Smooth muscle cell (in vitro differentiated cells): Measurements from ENCODE around the gene SAGE1. TPM values are rescaled to one million over a fixed set of nuclear protein-coding genes. Genes with fewer than 3 reads are reported as not detected.
"Not testable (repeated sequence)": the region's sequence is repeated elsewhere in the genome, so short reads cannot be mapped to it uniquely, and the experiment has no call there.

Source experiments
- DNase-seq: peaks from one replicate; lab custom pipeline; 2025; ENCODE audit not compliant: unreplicated experiment; lab: John Stamatoyannopoulos, UW
- H2AFZ ChIP-seq: fragments of 200-600 bp; sonication (generic); 2 replicates; pipeline ENCODE4 v1.6.0; 2016; ENCODE audit warnings: antibody characterized with exemption, low read depth, mild to moderate bottlenecking
- H3F3A ChIP-seq: fragments of 200-600 bp; sonication (generic); 2 replicates; pipeline ENCODE4 v1.6.0; 2017; ENCODE audit warnings: antibody characterized with exemption, low read depth
- H3K27ac ChIP-seq: fragments of 200-600 bp; sonication (generic); 2 replicates; pipeline ENCODE4 v1.5.1; 2016; ENCODE audit warnings: low read depth, mild to moderate bottlenecking
- H3K27me3 ChIP-seq: fragments of 200-600 bp; sonication (generic); 2 replicates; pipeline ENCODE4 v1.6.1; 2016; ENCODE audit warnings: low read depth, mild to moderate bottlenecking
- H3K36me3 ChIP-seq: fragments of 200-600 bp; sonication (generic); 2 replicates; pipeline ENCODE4 v1.5.1; 2016; ENCODE audit warnings: low read depth
- H3K4me1 ChIP-seq: fragments of 200-600 bp; sonication (generic); 2 replicates; pipeline ENCODE4 v1.5.1; 2016; ENCODE audit warnings: low read depth
- H3K4me2 ChIP-seq: fragments of 200-600 bp; sonication (generic); 2 replicates; pipeline ENCODE4 v1.6.0; 2016; ENCODE audit warnings: mild to moderate bottlenecking
- H3K4me3 ChIP-seq: fragments of 200-600 bp; sonication (generic); 2 replicates; pipeline ENCODE4 v1.5.1; 2016; ENCODE audit warnings: mild to moderate bottlenecking
- H3K79me2 ChIP-seq: fragments of 200-600 bp; sonication (generic); 2 replicates; pipeline ENCODE4 v1.6.0; 2016; ENCODE audit warnings: low read depth, mild to moderate bottlenecking
- H3K9ac ChIP-seq: fragments of 200-600 bp; sonication (generic); 2 replicates; pipeline ENCODE4 v1.6.0; 2016; ENCODE audit warnings: low read depth
- H3K9me3 ChIP-seq: fragments of 200-600 bp; sonication (generic); replicated peaks from 2 replicates; pipeline ENCODE4 v1.5.1; 2016; ENCODE audit warnings: low read depth
- H4K20me1 ChIP-seq: fragments of 200-600 bp; sonication (generic); 2 replicates; pipeline ENCODE4 v1.6.0; 2016; ENCODE audit warnings: low read depth
- WGBS: methylation state at CpG from one replicate; pipeline ENCODE4 v1.1.7; 2016; ENCODE audit warnings: low lambda C conversion rate; 5-methylcytosine and 5-hydroxymethylcytosine counted together
- polyA plus RNA-seq: library from polyadenylated mRNA; unstranded; fragments of >200 nt; fragmentation: Nextera tagmentation; extraction: Ambion mirVana; gene quantifications from 2 replicates; pipeline ENCODE4 v1.2.1, GENCODE V29; 2016
- total RNA-seq: library from RNA; depleted of rRNA; stranded (reverse); fragments of >200 nt; gene quantifications from 2 replicates; pipeline ENCODE4 v1.2.3, GENCODE V29; 2014
- TF ChIP-seq, protein P1 (sequence below): fragments of 200-600 bp; sonication (generic); IDR thresholded peaks from 2 replicates; pipeline ENCODE4 v1.5.1; 2017; ENCODE audit warnings: borderline replicate concordance, mild to moderate bottlenecking, antibody characterized with exemption; ENCODE audit not compliant: insufficient read depth, poor library complexity, severe bottlenecking

The SAGE1 gene
- total and polyA plus RNA-seq, 2 experiments from 2014 or later: not detected

GRCh38 chrX:135890087-135890585 lies 3.4 kb upstream of the SAGE1 start:
- H3K27ac ChIP-seq: no peak overlapping the region
- H3K4me1 ChIP-seq: no peaks in the 10 kb centered on the region
- no peaks in the 10 kb centered on the region for H3K9me3 ChIP-seq
- H3K9ac ChIP-seq: no peak overlapping the region
- no peak overlapping the region for H3K4me3 ChIP-seq
- DNase-seq: no peak
- no peaks in the 10 kb centered on the region for H3F3A ChIP-seq
- H3K27me3 ChIP-seq: no peaks in the 10 kb centered on the region
- 87% methylated on average over 14 of the region's 14 CpGs for WGBS
- H2AFZ ChIP-seq: no peak overlapping the region
- no peak overlapping the region for H3K4me2 ChIP-seq
- H3K36me3 ChIP-seq: no peaks in the 10 kb centered on the region
- no peaks in the 10 kb centered on the region for H4K20me1 ChIP-seq
- TF ChIP-seq, protein P1, sequence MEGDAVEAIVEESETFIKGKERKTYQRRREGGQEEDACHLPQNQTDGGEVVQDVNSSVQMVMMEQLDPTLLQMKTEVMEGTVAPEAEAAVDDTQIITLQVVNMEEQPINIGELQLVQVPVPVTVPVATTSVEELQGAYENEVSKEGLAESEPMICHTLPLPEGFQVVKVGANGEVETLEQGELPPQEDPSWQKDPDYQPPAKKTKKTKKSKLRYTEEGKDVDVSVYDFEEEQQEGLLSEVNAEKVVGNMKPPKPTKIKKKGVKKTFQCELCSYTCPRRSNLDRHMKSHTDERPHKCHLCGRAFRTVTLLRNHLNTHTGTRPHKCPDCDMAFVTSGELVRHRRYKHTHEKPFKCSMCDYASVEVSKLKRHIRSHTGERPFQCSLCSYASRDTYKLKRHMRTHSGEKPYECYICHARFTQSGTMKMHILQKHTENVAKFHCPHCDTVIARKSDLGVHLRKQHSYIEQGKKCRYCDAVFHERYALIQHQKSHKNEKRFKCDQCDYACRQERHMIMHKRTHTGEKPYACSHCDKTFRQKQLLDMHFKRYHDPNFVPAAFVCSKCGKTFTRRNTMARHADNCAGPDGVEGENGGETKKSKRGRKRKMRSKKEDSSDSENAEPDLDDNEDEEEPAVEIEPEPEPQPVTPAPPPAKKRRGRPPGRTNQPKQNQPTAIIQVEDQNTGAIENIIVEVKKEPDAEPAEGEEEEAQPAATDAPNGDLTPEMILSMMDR: no peak
- no peaks in the 10 kb centered on the region for H3K79me2 ChIP-seq

DNA sequence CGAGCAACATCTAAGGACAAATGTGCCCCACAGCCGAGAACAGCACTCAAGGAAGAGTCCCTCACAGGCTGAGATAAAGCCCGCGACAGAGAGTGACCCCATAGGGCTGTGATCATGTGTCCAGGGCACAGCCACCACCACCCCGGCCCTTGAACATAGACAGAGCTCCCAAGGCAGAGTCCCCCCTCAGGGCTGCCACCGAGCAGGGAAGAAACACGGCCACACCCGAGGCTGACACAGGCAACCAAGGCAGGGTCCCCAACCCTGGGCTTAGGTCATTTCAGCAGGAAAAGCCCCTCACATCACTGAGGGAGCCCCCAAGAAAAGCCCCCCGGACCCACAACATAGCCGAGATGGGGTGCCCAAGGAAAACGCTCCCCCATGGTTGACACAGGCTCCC lies 735 bp upstream of the SAGE1 start:
- Histone ChIP-seq H2AFZ (no peak overlapping the region), H3K4me1 (no peaks in the 10 kb centered on the region), H3K27ac (no peak overlapping the region), H3K4me3 (no peak overlapping the region), H3K36me3 (no peaks in the 10 kb centered on the region), H3K27me3 (no peaks in the 10 kb centered on the region), H4K20me1 (no peaks in the 10 kb centered on the region), H3K4me2 (no peak overlapping the region), H3K9ac (no peak overlapping the region), H3K9me3 (no peaks in the 10 kb centered on the region), H3K79me2 (no peaks in the 10 kb centered on the region), H3F3A (no peaks in the 10 kb centered on the region)
- 85% methylated on average over 11 of the region's 11 CpGs for WGBS
- TF ChIP-seq, protein P1: no peak
- no peak for DNase-seq

DNA sequence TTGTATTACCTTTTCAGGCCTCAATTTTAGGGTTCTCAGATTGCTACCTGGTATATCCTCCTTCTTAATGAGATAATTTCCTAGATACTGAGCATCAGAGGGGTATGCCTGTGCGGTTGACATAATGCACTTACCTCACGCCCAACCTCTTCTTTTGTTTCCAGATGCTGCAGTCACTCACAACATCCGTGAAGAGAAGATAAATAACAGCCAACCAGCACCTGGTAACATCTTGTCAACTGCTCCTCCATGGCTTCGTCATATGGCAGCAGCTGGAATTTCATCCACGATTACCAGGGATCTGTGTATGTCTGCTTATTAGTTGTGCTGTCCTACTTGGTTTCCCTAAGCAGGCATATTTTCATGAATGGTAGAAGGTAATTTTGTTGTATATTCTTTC lies 16.7 kb downstream of the SAGE1 start:
- WGBS: 73% methylated on average over 5 of the region's 5 CpGs
- Histone ChIP-seq H3K4me2 (no peak overlapping the region), H3K79me2 (no peaks in the 10 kb centered on the region), H3K9me3 (no peaks in the 10 kb centered on the region), H3K27me3 (no peaks in the 10 kb centered on the region), H3K36me3 (no peaks in the 10 kb centered on the region), H3K4me3 (no peak overlapping the region), H2AFZ (no peak overlapping the region), H4K20me1 (no peaks in the 10 kb centered on the region), H3K9ac (no peak overlapping the region), H3F3A (no peaks in the 10 kb centered on the region), H3K27ac (no peak overlapping the region), H3K4me1 (no peaks in the 10 kb centered on the region)
- DNase-seq: no peak
- TF ChIP-seq, protein P1: no peak

DNA sequence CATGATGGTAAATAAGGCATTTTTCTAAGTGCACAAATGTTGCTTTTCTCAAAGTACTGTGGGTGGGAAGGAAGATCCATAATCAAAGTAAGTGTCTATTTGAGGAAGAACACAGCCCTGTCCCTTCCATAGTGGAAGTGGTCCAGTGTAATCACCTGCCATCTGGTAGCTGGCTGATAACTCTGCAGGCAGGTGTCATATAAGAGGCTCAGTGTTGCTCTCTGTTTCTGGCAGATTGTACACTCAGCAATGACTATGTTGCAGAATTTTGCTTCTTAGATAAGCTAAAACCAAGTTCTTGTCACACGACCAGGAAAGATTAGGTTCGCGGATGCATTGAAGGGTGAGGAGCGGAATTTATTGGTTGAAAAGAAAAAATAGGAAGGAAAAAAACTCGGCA lies 20.9 kb downstream of the SAGE1 start:
- Histone ChIP-seq H3K27me3 (no peaks in the 10 kb centered on the region), H3K79me2 (no peaks in the 10 kb centered on the region), H3K4me2 (no peak overlapping the region), H3F3A (no peaks in the 10 kb centered on the region), H2AFZ (no peak overlapping the region), H3K27ac (no peak overlapping the region), H3K4me1 (no peaks in the 10 kb centered on the region), H4K20me1 (no peaks in the 10 kb centered on the region), H3K4me3 (no peak overlapping the region), H3K36me3 (no peaks in the 10 kb centered on the region), H3K9ac (no peak overlapping the region), H3K9me3 (no peaks in the 10 kb centered on the region)
- DNase-seq: no peak
- TF ChIP-seq, protein P1: no peak
- 82% methylated on average over 5 of the region's 5 CpGs for WGBS

- H3K9ac ChIP-seq, H3K4me2 ChIP-seq, DNase-seq, H3K27me3 ChIP-seq, H3K27ac ChIP-seq, H3F3A ChIP-seq, H3K4me3 ChIP-seq, H3K4me1 ChIP-seq, H3K36me3 ChIP-seq, H3K9me3 ChIP-seq, H3K79me2 ChIP-seq, H2AFZ ChIP-seq, H4K20me1 ChIP-seq: not testable (repeated sequence)
- 47% methylated on average over 1 of the region's 1 CpG for WGBS
Measured at GRCh38 chrX:135920516-135920915, 27.0 kb downstream of the SAGE1 start.
